ENCODE measurements around the gene PPARA. TPM values are rescaled to one million over a fixed set of nuclear protein-coding genes. Genes with fewer than 3 reads are reported as not detected.

The PPARA gene
- polyA plus RNA-seq, 1 of the 3 experiments (the other 2 are of a cell fraction): 4.5 TPM

DNA sequence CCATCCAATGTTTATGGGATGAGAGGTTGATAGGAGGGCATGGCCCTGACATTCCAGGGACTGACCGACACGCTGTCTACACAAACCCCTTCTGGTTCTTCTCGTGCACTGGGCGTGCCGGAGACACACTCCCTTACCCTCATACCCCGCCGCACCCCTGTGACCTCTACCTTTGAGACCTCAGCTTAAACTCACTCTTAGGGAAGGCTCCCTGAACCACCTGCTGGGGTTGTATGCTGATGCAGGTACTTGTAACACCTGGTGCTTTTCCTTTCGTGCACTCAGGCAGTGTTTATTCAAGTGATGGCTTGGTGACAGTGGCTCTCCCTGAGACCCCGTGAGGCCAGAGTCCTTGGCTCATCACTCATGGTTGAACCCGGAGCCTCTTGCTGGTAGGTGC, 12.0 kb downstream of the PPARA start (continued):
- TF ChIP-seq, protein P1, sequence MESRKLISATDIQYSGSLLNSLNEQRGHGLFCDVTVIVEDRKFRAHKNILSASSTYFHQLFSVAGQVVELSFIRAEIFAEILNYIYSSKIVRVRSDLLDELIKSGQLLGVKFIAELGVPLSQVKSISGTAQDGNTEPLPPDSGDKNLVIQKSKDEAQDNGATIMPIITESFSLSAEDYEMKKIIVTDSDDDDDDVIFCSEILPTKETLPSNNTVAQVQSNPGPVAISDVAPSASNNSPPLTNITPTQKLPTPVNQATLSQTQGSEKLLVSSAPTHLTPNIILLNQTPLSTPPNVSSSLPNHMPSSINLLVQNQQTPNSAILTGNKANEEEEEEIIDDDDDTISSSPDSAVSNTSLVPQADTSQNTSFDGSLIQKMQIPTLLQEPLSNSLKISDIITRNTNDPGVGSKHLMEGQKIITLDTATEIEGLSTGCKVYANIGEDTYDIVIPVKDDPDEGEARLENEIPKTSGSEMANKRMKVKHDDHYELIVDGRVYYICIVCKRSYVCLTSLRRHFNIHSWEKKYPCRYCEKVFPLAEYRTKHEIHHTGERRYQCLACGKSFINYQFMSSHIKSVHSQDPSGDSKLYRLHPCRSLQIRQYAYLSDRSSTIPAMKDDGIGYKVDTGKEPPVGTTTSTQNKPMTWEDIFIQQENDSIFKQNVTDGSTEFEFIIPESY (IDR thresholded peaks at IDR 0.05; ENCODE audit: borderline replicate concordance, low read depth): no peak
- TF ChIP-seq NFIC (IDR thresholded peaks at IDR 0.05; ENCODE audit: borderline replicate concordance): no peak
- TF ChIP-seq USF2 (IDR thresholded peaks at IDR 0.05; ENCODE audit: borderline replicate concordance, low read depth, low read length): no peak
- no peak for TF ChIP-seq FOSL2 (IDR thresholded peaks at IDR 0.05; ENCODE audit: borderline replicate concordance, low read depth)
- TF ChIP-seq RCOR1 (IDR thresholded peaks at IDR 0.05; ENCODE audit: low read length): no peak
- no peak for TF ChIP-seq MAX (IDR thresholded peaks at IDR 0.05; ENCODE audit: low read depth)
- no peak for TF ChIP-seq CTCF (IDR thresholded peaks at IDR 0.05)
- no peak for TF ChIP-seq MXI1 (IDR thresholded peaks at IDR 0.05; ENCODE audit: low read depth, low read length)
- TF ChIP-seq POLR2AphosphoS5 (IDR thresholded peaks at IDR 0.05; ENCODE audit: low read depth, low read length): no peak

GRCh38 chr22:46162771-46163556, 12.6 kb downstream of the PPARA start:
- Histone ChIP-seq H3K27ac (ENCODE audit: low read depth in 2 of 2, low read length in 1 of 2) (no peak overlapping the region), H4K20me1 (ENCODE audit: insufficient read depth) (0 out of 2 replicates have a peak, but pooled peaks cover 4% of the 10 kb centered on the region), H3K9ac (no peak overlapping the region), H2AFZ (ENCODE audit: low read depth) (no peak overlapping the region), H3F3A (replicated peaks; ENCODE audit: insufficient read depth) (no peaks in the 10 kb centered on the region), H3K9me2 (no peaks in the 10 kb centered on the region), H3K9me3 (no peaks in the 10 kb centered on the region), H3K27me3 (ENCODE audit: insufficient read depth) (no peaks in the 10 kb centered on the region), H3K79me2 (ENCODE audit: insufficient read depth) (no peaks in the 10 kb centered on the region; the same call in 1 of the 2 replicates), H3K36me3 (replicated peaks in 1 of 2; ENCODE audit: control insufficient read depth in 1 of 2, insufficient read depth in 2 of 2, low read length in 1 of 2) (peaks cover 0 to 3% of the 10 kb centered on the region in 2 experiments), H3K4me1 (ENCODE audit: control insufficient read depth in 1 of 2, insufficient read depth in 2 of 2, low read depth in 1 of 2, low read length in 1 of 2) (no peaks in the 10 kb centered on the region), H3K4me3 (ENCODE audit: low read depth in 2 of 2, low read length in 1 of 2) (no peak overlapping the region), H3K4me2 (no peak overlapping the region)
- WGBS (ENCODE audit: low lambda C conversion rate): 87% methylated on average over 17 of the region's 17 CpGs
- no peak for TF ChIP-seq SIN3A (IDR thresholded peaks at IDR 0.05; ENCODE audit: borderline replicate concordance, low read depth, low read length)
- no peak for TF ChIP-seq POLR2AphosphoS5 (IDR thresholded peaks at IDR 0.05; ENCODE audit: low read depth, low read length)
- no peak for TF ChIP-seq CTCF (IDR thresholded peaks at IDR 0.05)
- TF ChIP-seq USF1 (IDR thresholded peaks at IDR 0.05; ENCODE audit: borderline replicate concordance, low read depth): no peak
- no peak for TF ChIP-seq TCF12 (IDR thresholded peaks at IDR 0.05)
- TF ChIP-seq CHD2 (IDR thresholded peaks at IDR 0.05; ENCODE audit: low read length, partially characterized antibody): no peak
- TF ChIP-seq EP300 (IDR thresholded peaks at IDR 0.05; ENCODE audit: borderline replicate concordance in 1 of 2, low read depth in 1 of 2, low read length in 1 of 2): no peak
- no peak for TF ChIP-seq EZH2phosphoT487 (IDR thresholded peaks at IDR 0.05; ENCODE audit: borderline replicate concordance, low read depth)
- TF ChIP-seq ELF1 (IDR thresholded peaks at IDR 0.05): no peak
- TF ChIP-seq, protein P1 (IDR thresholded peaks at IDR 0.05; ENCODE audit: borderline replicate concordance, low read depth): no peak
- no peak for DNase-seq
- CTCF ChIA-PET: no interaction called here
- POLR2A ChIA-PET: interaction anchor here (0.5 kb wide), 1 partner anchor 11 kb away, joined by 3 read pairs; no protein-coding TSS in a partner anchor
